Measurements from ENCODE around the gene CA9.

Gene CA9

DNA sequence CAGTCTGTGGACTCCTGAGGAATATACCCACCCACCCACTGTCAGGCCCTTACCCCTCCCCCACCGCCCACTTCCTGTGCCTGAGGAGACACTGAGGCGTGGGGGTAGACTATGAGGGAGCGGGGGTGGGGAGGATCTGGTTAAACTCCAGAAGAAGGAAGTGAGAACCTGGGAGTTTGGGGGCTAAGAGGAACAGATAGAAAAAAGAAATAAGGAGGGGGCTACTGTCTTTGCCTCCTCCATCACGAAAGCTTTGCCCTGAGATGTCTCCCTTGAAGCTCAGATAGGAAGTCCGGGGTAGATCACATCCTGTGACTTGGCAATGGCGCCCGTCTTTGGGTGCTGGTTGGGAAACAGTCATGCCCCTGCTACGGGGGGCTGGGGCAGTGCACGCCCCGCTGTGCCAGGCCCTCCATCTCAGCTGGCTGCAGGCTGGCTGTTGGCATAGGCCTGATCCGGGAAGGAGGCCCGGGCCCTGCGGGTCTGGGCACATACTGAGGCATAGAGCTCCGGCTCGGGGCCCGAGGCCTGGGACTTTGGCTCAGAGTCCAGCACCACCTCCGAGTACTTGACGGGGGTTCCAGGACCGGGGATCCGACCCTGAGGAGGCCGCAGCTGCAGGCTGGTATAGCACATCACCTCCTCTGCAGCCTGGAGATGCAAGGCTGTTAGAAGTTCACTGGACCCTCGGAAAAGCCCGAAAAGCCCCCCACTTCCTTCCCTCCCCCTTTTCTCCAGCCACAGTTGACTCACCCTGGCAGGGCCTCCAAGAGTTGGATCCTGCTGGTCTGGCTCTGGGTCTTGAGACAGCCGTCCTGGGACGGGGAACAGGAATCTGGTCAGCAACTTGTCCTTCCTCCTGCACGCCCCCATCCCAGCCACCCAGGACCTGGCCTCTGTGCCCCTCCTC is 24.0 kb upstream of the CA9 start:
- Histone ChIP-seq H3K4me2 (ENCODE audit: low read depth, low read length, poor library complexity, severe bottlenecking) (peak overlapping the region; percentile 80), H2AFZ (ENCODE audit: low read depth, low read length, severe bottlenecking) (peak overlapping the region; percentile 54), H3K9ac (ENCODE audit: low read length) (peak overlapping the region; percentile 76), H3K9me2 (replicated peaks; ENCODE audit: insufficient read depth, low read length) (no peaks in the 10 kb centered on the region), H3K79me2 (ENCODE audit: insufficient read depth, low read length) (peaks cover 10% of the 10 kb centered on the region), H3K27me3 (ENCODE audit: low read length) (no peaks in the 10 kb centered on the region), H3K36me3 (ENCODE audit: low read length) (no peaks in the 10 kb centered on the region), H4K20me1 (ENCODE audit: low read depth, low read length) (no peaks in the 10 kb centered on the region), H3K4me3 (ENCODE audit: insufficient read depth, low read length, poor library complexity, severe bottlenecking) (peak overlapping the region; percentile 78), H3K27ac (ENCODE audit: low read depth, low read length) (peak overlapping the region; percentile 91), H3K9me3 (ENCODE audit: insufficient read depth, low read length) (no peaks in the 10 kb centered on the region), H3F3A (ENCODE audit: insufficient read depth) (peaks cover 49% of the 10 kb centered on the region)
- TF ChIP-seq, protein P1, sequence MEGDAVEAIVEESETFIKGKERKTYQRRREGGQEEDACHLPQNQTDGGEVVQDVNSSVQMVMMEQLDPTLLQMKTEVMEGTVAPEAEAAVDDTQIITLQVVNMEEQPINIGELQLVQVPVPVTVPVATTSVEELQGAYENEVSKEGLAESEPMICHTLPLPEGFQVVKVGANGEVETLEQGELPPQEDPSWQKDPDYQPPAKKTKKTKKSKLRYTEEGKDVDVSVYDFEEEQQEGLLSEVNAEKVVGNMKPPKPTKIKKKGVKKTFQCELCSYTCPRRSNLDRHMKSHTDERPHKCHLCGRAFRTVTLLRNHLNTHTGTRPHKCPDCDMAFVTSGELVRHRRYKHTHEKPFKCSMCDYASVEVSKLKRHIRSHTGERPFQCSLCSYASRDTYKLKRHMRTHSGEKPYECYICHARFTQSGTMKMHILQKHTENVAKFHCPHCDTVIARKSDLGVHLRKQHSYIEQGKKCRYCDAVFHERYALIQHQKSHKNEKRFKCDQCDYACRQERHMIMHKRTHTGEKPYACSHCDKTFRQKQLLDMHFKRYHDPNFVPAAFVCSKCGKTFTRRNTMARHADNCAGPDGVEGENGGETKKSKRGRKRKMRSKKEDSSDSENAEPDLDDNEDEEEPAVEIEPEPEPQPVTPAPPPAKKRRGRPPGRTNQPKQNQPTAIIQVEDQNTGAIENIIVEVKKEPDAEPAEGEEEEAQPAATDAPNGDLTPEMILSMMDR (IDR thresholded peaks at IDR 0.05; ENCODE audit: insufficient read depth, low read length, poor library complexity, severe bottlenecking), result no peak
- no peak for TF ChIP-seq EZH2phosphoT487 (conservative IDR thresholded peaks at IDR 0.05; ENCODE audit: low read length)

GRCh38 chr9:35650341-35651158 is 23.2 kb upstream of the CA9 start, which contains the start of gene SIT1:
Gene SIT1 (minus strand): TSS chr9:35650931. CDS start chr9:35650853, 78 bp downstream.
- no peak for TF ChIP-seq EZH2phosphoT487 (conservative IDR thresholded peaks at IDR 0.05; ENCODE audit: low read length)
- TF ChIP-seq, protein P1 (IDR thresholded peaks at IDR 0.05; ENCODE audit: insufficient read depth, low read length, poor library complexity, severe bottlenecking), result no peak
- H3K9ac ChIP-seq (ENCODE audit: low read length), result peak within 1 kb of the TSS; percentile 76

GRCh38 chr9:35651956-35652828 is 21.5 kb upstream of the CA9 start:
- Histone ChIP-seq H3K79me2 (ENCODE audit: insufficient read depth, low read length) (peaks cover 10% of the 10 kb centered on the region), H3K9me2 (replicated peaks; ENCODE audit: insufficient read depth, low read length) (no peaks in the 10 kb centered on the region), H3K27ac (ENCODE audit: low read depth, low read length) (no peak overlapping the region; the same call in 1 of the 2 replicates), H2AFZ (ENCODE audit: low read depth, low read length, severe bottlenecking) (no peak overlapping the region), H3K4me2 (ENCODE audit: low read depth, low read length, poor library complexity, severe bottlenecking) (no peak overlapping the region), H3K27me3 (ENCODE audit: low read length) (no peaks in the 10 kb centered on the region), H3K4me3 (ENCODE audit: insufficient read depth, low read length, poor library complexity, severe bottlenecking) (no peak overlapping the region), H4K20me1 (ENCODE audit: low read depth, low read length) (no peaks in the 10 kb centered on the region), H3K36me3 (ENCODE audit: low read length) (no peaks in the 10 kb centered on the region), H3K9ac (ENCODE audit: low read length) (no peak overlapping the region), H3K9me3 (ENCODE audit: insufficient read depth, low read length) (no peaks in the 10 kb centered on the region), H3F3A (ENCODE audit: insufficient read depth) (peaks cover 45% of the 10 kb centered on the region)
- TF ChIP-seq, protein P1 (IDR thresholded peaks at IDR 0.05; ENCODE audit: insufficient read depth, low read length, poor library complexity, severe bottlenecking), result no peak
- no peak for TF ChIP-seq EZH2phosphoT487 (conservative IDR thresholded peaks at IDR 0.05; ENCODE audit: low read length)

More at GRCh38 chr9:35650341-35651158, 23.2 kb upstream of the CA9 start, which contains the start of gene SIT1:
- Histone ChIP-seq H2AFZ (ENCODE audit: low read depth, low read length, severe bottlenecking) (peak within 1 kb of the TSS; percentile 54), H3K4me2 (ENCODE audit: low read depth, low read length, poor library complexity, severe bottlenecking) (peak within 1 kb of the TSS; percentile 80), H3K9me3 (ENCODE audit: insufficient read depth, low read length) (no peaks in the 10 kb centered on the region), H3K9me2 (replicated peaks; ENCODE audit: insufficient read depth, low read length) (no peaks in the 10 kb centered on the region), H3K27me3 (ENCODE audit: low read length) (no peaks in the 10 kb centered on the region), H3K36me3 (ENCODE audit: low read length) (no peaks in the 10 kb centered on the region), H3F3A (ENCODE audit: insufficient read depth) (peaks cover 49% of the 10 kb centered on the region), H3K4me3 (ENCODE audit: insufficient read depth, low read length, poor library complexity, severe bottlenecking) (peak within 1 kb of the TSS; percentile 78), H3K79me2 (ENCODE audit: insufficient read depth, low read length) (peaks cover 10% of the 10 kb centered on the region), H4K20me1 (ENCODE audit: low read depth, low read length) (no peaks in the 10 kb centered on the region), H3K27ac (ENCODE audit: low read depth, low read length) (peak within 1 kb of the TSS; percentile 91)

Measured in SU-DHL-6 (cell line).